K562 (cell line): ENCODE measurements around the gene CCDC117. TPM values are rescaled to one million over a fixed set of nuclear protein-coding genes. Genes with fewer than 3 reads are reported as not detected.

ENCODE experiments used
- ATAC-seq: fragments of 200-7000 bp; cut with Tn5 transposase; 3 replicates; pipeline ENCODE4 v1.9.1; 2020; ENCODE audit warnings: moderate library complexity
- BruUV-seq: library from RNA; stranded (reverse); fragments of 400-500 nt; replicated peaks from 2 replicates; lab custom pipeline; 2021; lab: Mats Ljungman, UMichigan
- CTCF ChIA-PET: fragments of 300-600 bp; formaldehyde crosslinking; extraction: SDS; loops from one replicate; lab custom pipeline; 2021; ENCODE audit warnings: low intra/inter-chr PET ratio; lab: Yijun Ruan, JAX
- POLR2A ChIA-PET: fragments of 300-600, 350-650 bp; sonication (Branson Sonifier 250); formaldehyde crosslinking; extraction: SDS; loops from one replicate; lab custom pipeline; 2021; ENCODE audit warnings: antibody characterized with exemption, inconsistent platforms; lab: Yijun Ruan, JAX
- DNase-seq, 4 experiments: peaks; one replicate each; pipeline versions ENCODE4 v3.0.0 to v3.0.0-alpha.2; 2011 to 2018; ENCODE audit warnings: low spot score in 3 of 4, mixed read lengths in 3 of 4; ENCODE audit errors: extremely low read depth in 1 of 4
- FAIRE-seq: peaks from 2 replicates; lab custom pipeline; 2011; peaks lifted over from hg19 to GRCh38; lab: Jason Lieb, UNC
- H2AFZ ChIP-seq: 2 replicates; pipeline ENCODE4 v1.6.0; 2011; ENCODE audit warnings: low read depth, low read length, control low read depth, inconsistent platforms
- H3K27ac ChIP-seq: fragments of 200-600 bp; 3 replicates; pipeline ENCODE4 v1.8.0; 2011; ENCODE audit warnings: low read depth, mild to moderate bottlenecking, control low read depth, inconsistent platforms, low read length, moderate library complexity, mixed read lengths; ENCODE audit errors: extremely low read depth
- H3K27me3 ChIP-seq, 2 experiments: fragments of 300-600 bp in 1 of 2; 2 replicates in 1 of 2; 3 replicates in 1 of 2; pipeline versions ENCODE4 v1.6.0 to v1.8.0; 2011; ENCODE audit warnings: inconsistent platforms in 2 of 2, low read length in 2 of 2, mild to moderate bottlenecking in 1 of 2, mixed read lengths in 1 of 2, moderate library complexity in 1 of 2; ENCODE audit not compliant: control insufficient read depth in 2 of 2, insufficient read depth in 2 of 2
- H3K36me3 ChIP-seq: fragments of 300-600 bp; 3 replicates; pipeline ENCODE4 v1.8.0; 2011; ENCODE audit warnings: mild to moderate bottlenecking, low read length, inconsistent platforms; ENCODE audit not compliant: control insufficient read depth, insufficient read depth
- H3K4me1 ChIP-seq, 2 experiments: fragments of 200-600 bp in 1 of 2; replicated peaks in 1 of 2; 2 replicates in 1 of 2; 3 replicates in 1 of 2; pipeline versions ENCODE4 v1.5.1 to v1.8.0; 2011; ENCODE audit warnings: inconsistent platforms in 2 of 2, low read length in 2 of 2, mild to moderate bottlenecking in 1 of 2, mixed read lengths in 1 of 2, moderate library complexity in 1 of 2; ENCODE audit not compliant: control insufficient read depth in 2 of 2, insufficient read depth in 2 of 2
- H3K4me2 ChIP-seq: 2 replicates; pipeline ENCODE4 v1.6.1; 2011; ENCODE audit warnings: low read length, control low read depth, inconsistent platforms, mixed read lengths; ENCODE audit not compliant: insufficient read depth
- H3K4me3 ChIP-seq: fragments of 200-600 bp; sonication (generic), shearing (Covaris generic); 2 replicates; pipeline ENCODE4 v1.5.1; 2016; ENCODE audit warnings: control low read depth, inconsistent platforms
- H3K79me2 ChIP-seq: fragments of 200-600 bp; 3 replicates; pipeline ENCODE4 v1.8.0; 2011; ENCODE audit warnings: low read length, inconsistent platforms; ENCODE audit not compliant: control insufficient read depth, insufficient read depth
- H3K9ac ChIP-seq, 2 experiments: 2 replicates each; pipeline versions ENCODE4 v1.6.0 to v1.6.1; 2011; ENCODE audit warnings: low read depth in 2 of 2, low read length in 2 of 2, control low read depth in 1 of 2, inconsistent platforms in 1 of 2, mild to moderate bottlenecking in 1 of 2, mixed read lengths in 1 of 2; ENCODE audit not compliant: insufficient read depth in 1 of 2
- H3K9me1 ChIP-seq: one replicate; pipeline ENCODE4 v1.6.0; 2011; ENCODE audit warnings: inconsistent platforms, mild to moderate bottlenecking, low read length, moderate library complexity; ENCODE audit not compliant: control insufficient read depth, insufficient read depth
- H3K9me3 ChIP-seq: replicated peaks from 2 replicates; pipeline ENCODE4 v1.5.1; 2011; ENCODE audit warnings: low read depth, low read length, inconsistent platforms; ENCODE audit not compliant: control insufficient read depth, insufficient read depth
- H4K20me1 ChIP-seq: replicated peaks from 2 replicates; pipeline ENCODE4 v1.6.1; 2011; ENCODE audit warnings: low read length, inconsistent platforms, mixed read lengths; ENCODE audit not compliant: control insufficient read depth, insufficient read depth
- CBFB ChIP-seq: sonication (generic); formaldehyde crosslinking; IDR thresholded peaks from 2 replicates; pipeline ENCODE4 v1.4.0; 2020; ENCODE audit warnings: mild to moderate bottlenecking, missing genetic modification reagents
- DMBX1 ChIP-seq: fragments of 250-450 bp; sonication (Bioruptor Pico); IDR thresholded peaks from 2 replicates; pipeline ENCODE4 v1.8.0; 2022; ENCODE audit warnings: inconsistent platforms, mild to moderate bottlenecking, moderate library complexity, borderline replicate concordance
- ERF ChIP-seq: fragments of 450-650 bp; formaldehyde crosslinking; IDR thresholded peaks from 2 replicates; pipeline ENCODE4 v1.4.0; 2020; ENCODE audit warnings: mild to moderate bottlenecking, mixed read lengths
- GATAD2A ChIP-seq: fragments of 450-650 bp; IDR thresholded peaks from 2 replicates; pipeline ENCODE4 v1.6.1; 2017
- RBBP5 ChIP-seq: fragments of 200-600 bp; sonication (generic); IDR thresholded peaks from 2 replicates; pipeline ENCODE4 v1.6.1; 2012; ENCODE audit warnings: borderline replicate concordance, mild to moderate bottlenecking, low read length, control low read depth, inconsistent platforms; ENCODE audit not compliant: insufficient read depth, poor library complexity, severe bottlenecking
- SMARCE1 ChIP-seq: fragments of 450-650 bp; IDR thresholded peaks from 2 replicates; pipeline ENCODE4 v1.7.1; 2016; ENCODE audit warnings: mild to moderate bottlenecking
- ZFP30 ChIP-seq: fragments of 250-450 bp; sonication (Bioruptor Pico); IDR thresholded peaks from 2 replicates; pipeline ENCODE4 v1.8.0; 2022; ENCODE audit warnings: moderate library complexity, mild to moderate bottlenecking, inconsistent platforms, borderline replicate concordance
- ZNF133 ChIP-seq: fragments of 250-450 bp; sonication (Bioruptor Pico); IDR thresholded peaks from 2 replicates; pipeline ENCODE4 v1.4.0; 2020; ENCODE audit warnings: mild to moderate bottlenecking
- ZNF263 ChIP-seq: sonication (generic); formaldehyde crosslinking; IDR thresholded peaks from 2 replicates; pipeline ENCODE4 v1.8.0; 2022; ENCODE audit warnings: mild to moderate bottlenecking, missing genetic modification reagents, borderline replicate concordance
- WGBS: fragments of 100-300 bp; shearing (Covaris generic); methylation state at CpG from one replicate; pipeline ENCODE4 v1.1.6; 2016; ENCODE audit warnings: low coverage, mixed read lengths; ENCODE audit not compliant: insufficient coverage; ENCODE audit errors: missing lambda C conversion rate; 5-methylcytosine and 5-hydroxymethylcytosine counted together
- in situ Hi-C: fragments of 300-500 bp; cut with MboI; formaldehyde crosslinking; loops from 4 replicates; pipeline ENCODE4 v1.15.0; 2018; ENCODE audit warnings: inconsistent platforms, mixed read lengths
- intact Hi-C: fragments of 100-400 bp; cut with micrococcal nuclease; formaldehyde crosslinking; loops from 2 replicates; pipeline ENCODE4 v1.14.2; 2022
- polyA plus RNA-seq, 8 experiments: library from polyadenylated mRNA; depleted of rRNA in 4 of 8; stranded (reverse) in 5 of 8; unstranded in 3 of 8; fragments of >200 nt; fragmentation: Nextera tagmentation in 2 of 8; fragmentation: Illumina TruSeq in 1 of 8; extraction: Ambion mirVana in 2 of 8; extraction: Trizol in 1 of 8; gene quantifications; 2 replicates each; pipeline versions ENCODE4 v1.2.1 to v1.2.3, GENCODE V29; 2011 to 2014; ENCODE audit warnings: inconsistent platforms in 1 of 8, missing spikeins in 1 of 8
- total RNA-seq, 7 experiments: library from RNA; depleted of rRNA in 6 of 7; stranded (reverse); fragments of >200 nt in 6 of 7; fragmentation: Illumina TruSeq in 2 of 7; extraction: Trizol in 2 of 7; gene quantifications; 2 replicates each; pipeline versions ENCODE4 v1.2.1 to v1.2.3, GENCODE V29; 2011 to 2021; ENCODE audit warnings: low replicate concordance in 1 of 7

The CCDC117 gene
- total and polyA plus RNA-seq, 9 of the 15 experiments (the other 6 are each of a cell fraction or from before 2014, with no cell fraction given), result 5.7 to 23.3 (median 15.8) TPM

GRCh38 chr22:28743852-28744251 is 28.6 kb upstream of the CCDC117 start:
- POLR2A ChIA-PET, result interaction anchor here (1.2 kb wide), 1 partner anchor 29 kb away, joined by 5 read pairs; the partner anchor contains the start of gene CCDC117
- no peaks in the 10 kb centered on the region for H3K27me3 ChIP-seq
- no peaks in the 10 kb centered on the region for H3K9me1 ChIP-seq
- in situ Hi-C loops (no loop called here), intact Hi-C loops (no loop called here)
- no TSS peak for BruUV-seq
- TF ChIP-seq DMBX1 (CRISPR knock-in tag) (no peak), ERF (no peak), ZNF263 (CRISPR knock-in tag) (no peak), CBFB (no peak), ZNF133 (CRISPR knock-in tag) (no peak), RBBP5 (no peak), SMARCE1 (no peak), ZFP30 (CRISPR knock-in tag) (no peak), GATAD2A (no peak)
- no peak overlapping the region for H3K4me3 ChIP-seq
- ATAC-seq (no peak), DNase-seq (no peak), FAIRE-seq (no peak)
- WGBS, result 85% methylated on average over 3 of the region's 3 CpGs
- H3K36me3 ChIP-seq, result peaks cover 32% of the 10 kb centered on the region; the same call in 2 of the 3 replicates
- H3K4me2 ChIP-seq, result no peak overlapping the region
- no peak overlapping the region for H2AFZ ChIP-seq
- peaks cover 44% of the 10 kb centered on the region for H3K79me2 ChIP-seq
- peaks cover 4 to 8% of the 10 kb centered on the region in 2 experiments; a peak in 3 of 5 replicates for H3K4me1 ChIP-seq
- CTCF ChIA-PET, result no interaction called here
- H3K9ac ChIP-seq, result no peak overlapping the region
- no peaks in the 10 kb centered on the region for H4K20me1 ChIP-seq
- H3K9me3 ChIP-seq, result no peaks in the 10 kb centered on the region
- H3K27ac ChIP-seq, result no peak overlapping the region
